ENCODE measurements around the gene ARID5B. TPM values are rescaled to one million over a fixed set of nuclear protein-coding genes. Genes with fewer than 3 reads are reported as not detected.

ARID5B gene
- total RNA-seq (2021) (0.85 to 2.3 TPM (median 1.2 TPM) in 3 replicates), Bru-seq, nascent RNA (percentile 44 among the genes with signal in this experiment)
- long read RNA-seq, experiment 1, partial matches to known transcripts, result 0 of 3 reads
- long read RNA-seq, experiment 1, other reads (novel, unspliced or antisense), result 2 of 3 reads
- long read RNA-seq, experiment 2, partial matches to known transcripts, result 0 of 2 reads
- long read RNA-seq, experiment 2, other reads (novel, unspliced or antisense), result 2 of 2 reads
- long read RNA-seq, experiment 3, partial matches to known transcripts, result 2 of 2 reads
- long read RNA-seq, experiment 3, other reads (novel, unspliced or antisense), result 0 of 2 reads

GRCh38 chr10:61900829-61901792 is at the start of gene ARID5B:
Gene ARID5B, plus strand, starts transcription at chr10:61901699. Its CDS starts 11 bp downstream, at chr10:61901710.
- H3K27me3 Mint-ChIP-seq (ENCODE audit: low read depth), result peaks cover 51% of the 10 kb centered on the region
- DNase-seq (ENCODE audit: low spot score) (peak; percentile 33), ATAC-seq (no peak)
- TF ChIP-seq HMGA2 (CRISPR knock-in tag; IDR thresholded peaks at IDR 0.05) (no peak), GABPB1 (CRISPR knock-in tag; IDR thresholded peaks at IDR 0.05) (peak; percentile 26; the same call in 1 of the 2 replicates)
- H3K36me3 Mint-ChIP-seq, result no peaks in the 10 kb centered on the region
- no peaks in the 10 kb centered on the region for H3K9me3 Mint-ChIP-seq
- peak within 1 kb of the TSS; percentile 100 for H3K27ac Mint-ChIP-seq
- H3K4me1 Mint-ChIP-seq, result peaks cover 43% of the 10 kb centered on the region
- ChIA-PET POLR2A (interaction anchor here (0.6 kb wide), 1 partner anchor 595 kb away, joined by 6 read pairs; no protein-coding TSS in a partner anchor), CTCF (interaction anchor here (1.1 to 1.5 kb wide), 4 partner anchors 66 to 364 kb away, joined by 3 to 4 read pairs (median 4); no protein-coding TSS in a partner anchor)
- peak within 1 kb of the TSS; percentile 93 for H3K4me3 Mint-ChIP-seq

GRCh38 chr10:61852261-61852660 is 49.2 kb upstream of the ARID5B start:
- no peak for TF ChIP-seq ZNF512 (CRISPR knock-in tag; IDR thresholded peaks at IDR 0.05; ENCODE audit: borderline replicate concordance)
- TF ChIP-seq TP53 (CRISPR knock-in tag; IDR thresholded peaks at IDR 0.05), result no peak
- no peak for TF ChIP-seq AFF4 (CRISPR knock-in tag; IDR thresholded peaks at IDR 0.05; ENCODE audit: borderline replicate concordance)
- TF ChIP-seq IRF2 (CRISPR knock-in tag; IDR thresholded peaks at IDR 0.05; ENCODE audit: borderline replicate concordance, low read depth), result no peak
- no peak for TF ChIP-seq ZNF416 (CRISPR knock-in tag; IDR thresholded peaks at IDR 0.05)
- no peak for TF ChIP-seq MLX (CRISPR knock-in tag; IDR thresholded peaks at IDR 0.05)
- TF ChIP-seq TCF7 (CRISPR knock-in tag; IDR thresholded peaks at IDR 0.05; ENCODE audit: low read depth), result no peak
- TF ChIP-seq ZNF396 (CRISPR knock-in tag; IDR thresholded peaks at IDR 0.05; ENCODE audit: borderline replicate concordance), result no peak
- TF ChIP-seq NR1H2 (CRISPR knock-in tag; IDR thresholded peaks at IDR 0.05), result no peak
- TF ChIP-seq NR3C1 (CRISPR knock-in tag; conservative IDR thresholded peaks at IDR 0.05; ENCODE audit: low read depth), result no peak
- no peak for TF ChIP-seq ATF2 (CRISPR knock-in tag; IDR thresholded peaks at IDR 0.05; ENCODE audit: borderline replicate concordance, low read depth)
- no peak for TF ChIP-seq EMX1 (CRISPR knock-in tag; IDR thresholded peaks at IDR 0.05)
- TF ChIP-seq RELA (CRISPR knock-in tag; IDR thresholded peaks at IDR 0.05; ENCODE audit: borderline replicate concordance), result no peak
- no peak for TF ChIP-seq ZMAT4 (CRISPR knock-in tag; IDR thresholded peaks at IDR 0.05)
- no peak for TF ChIP-seq ZNF219 (CRISPR knock-in tag; IDR thresholded peaks at IDR 0.05; ENCODE audit: borderline replicate concordance)
- H3K4me1 Mint-ChIP-seq, result 0 out of 2 replicates have a peak, but pooled peaks cover 6% of the 10 kb centered on the region

More at GRCh38 chr10:61852261-61852660, 49.2 kb upstream of the ARID5B start:
- H3K36me3 Mint-ChIP-seq, result no peaks in the 10 kb centered on the region
- H3K9me3 Mint-ChIP-seq, result no peaks in the 10 kb centered on the region
- CTCF ChIA-PET, result interaction anchor here (0.7 kb wide), 1 partner anchor 168 kb away, joined by 3 read pairs; no protein-coding TSS in a partner anchor
- no peak for DNase-seq (ENCODE audit: low spot score)
- ATAC-seq, result no peak
- no peak overlapping the region for H3K4me3 Mint-ChIP-seq
- peaks cover 62% of the 10 kb centered on the region for H3K27me3 Mint-ChIP-seq (ENCODE audit: low read depth)
- H3K27ac Mint-ChIP-seq, result no peak overlapping the region
- POLR2A ChIA-PET, result no interaction called here

Data from WTC11 (cell line).